K562 (cell line): Measurements from ENCODE around the gene TALDO1. TPM values are rescaled to one million over a fixed set of nuclear protein-coding genes. Genes with fewer than 3 reads are reported as not detected.

ENCODE experiments used
- ATAC-seq: fragments of 200-7000 bp; cut with Tn5 transposase; 3 replicates; pipeline ENCODE4 v1.9.1; 2020; ENCODE audit warnings: moderate library complexity
- BruUV-seq: library from RNA; stranded (reverse); fragments of 400-500 nt; replicated peaks from 2 replicates; lab custom pipeline; 2021; lab: Mats Ljungman, UMichigan
- CTCF ChIA-PET: fragments of 300-600 bp; formaldehyde crosslinking; extraction: SDS; loops from one replicate; lab custom pipeline; 2021; ENCODE audit warnings: low intra/inter-chr PET ratio; lab: Yijun Ruan, JAX
- POLR2A ChIA-PET: fragments of 300-600, 350-650 bp; sonication (Branson Sonifier 250); formaldehyde crosslinking; extraction: SDS; loops from one replicate; lab custom pipeline; 2021; ENCODE audit warnings: antibody characterized with exemption, inconsistent platforms; lab: Yijun Ruan, JAX
- DNase-seq, 4 experiments: peaks; one replicate each; pipeline versions ENCODE4 v3.0.0 to v3.0.0-alpha.2; 2011 to 2018; ENCODE audit warnings: low spot score in 3 of 4, mixed read lengths in 3 of 4; ENCODE audit errors: extremely low read depth in 1 of 4
- FAIRE-seq: peaks from 2 replicates; lab custom pipeline; 2011; peaks lifted over from hg19 to GRCh38; lab: Jason Lieb, UNC
- H2AFZ ChIP-seq: 2 replicates; pipeline ENCODE4 v1.6.0; 2011; ENCODE audit warnings: low read depth, low read length, control low read depth, inconsistent platforms
- H3K27ac ChIP-seq: fragments of 200-600 bp; 3 replicates; pipeline ENCODE4 v1.8.0; 2011; ENCODE audit warnings: low read depth, mild to moderate bottlenecking, control low read depth, inconsistent platforms, low read length, moderate library complexity, mixed read lengths; ENCODE audit errors: extremely low read depth
- H3K27me3 ChIP-seq, 2 experiments: fragments of 300-600 bp in 1 of 2; 2 replicates in 1 of 2; 3 replicates in 1 of 2; pipeline versions ENCODE4 v1.6.0 to v1.8.0; 2011; ENCODE audit warnings: inconsistent platforms in 2 of 2, low read length in 2 of 2, mild to moderate bottlenecking in 1 of 2, mixed read lengths in 1 of 2, moderate library complexity in 1 of 2; ENCODE audit not compliant: control insufficient read depth in 2 of 2, insufficient read depth in 2 of 2
- H3K36me3 ChIP-seq: fragments of 300-600 bp; 3 replicates; pipeline ENCODE4 v1.8.0; 2011; ENCODE audit warnings: mild to moderate bottlenecking, low read length, inconsistent platforms; ENCODE audit not compliant: control insufficient read depth, insufficient read depth
- H3K4me1 ChIP-seq, 2 experiments: fragments of 200-600 bp in 1 of 2; replicated peaks in 1 of 2; 2 replicates in 1 of 2; 3 replicates in 1 of 2; pipeline versions ENCODE4 v1.5.1 to v1.8.0; 2011; ENCODE audit warnings: inconsistent platforms in 2 of 2, low read length in 2 of 2, mild to moderate bottlenecking in 1 of 2, mixed read lengths in 1 of 2, moderate library complexity in 1 of 2; ENCODE audit not compliant: control insufficient read depth in 2 of 2, insufficient read depth in 2 of 2
- H3K4me2 ChIP-seq: 2 replicates; pipeline ENCODE4 v1.6.1; 2011; ENCODE audit warnings: low read length, control low read depth, inconsistent platforms, mixed read lengths; ENCODE audit not compliant: insufficient read depth
- H3K4me3 ChIP-seq: fragments of 200-600 bp; sonication (generic), shearing (Covaris generic); 2 replicates; pipeline ENCODE4 v1.5.1; 2016; ENCODE audit warnings: control low read depth, inconsistent platforms
- H3K79me2 ChIP-seq: fragments of 200-600 bp; 3 replicates; pipeline ENCODE4 v1.8.0; 2011; ENCODE audit warnings: low read length, inconsistent platforms; ENCODE audit not compliant: control insufficient read depth, insufficient read depth
- H3K9ac ChIP-seq, 2 experiments: 2 replicates each; pipeline versions ENCODE4 v1.6.0 to v1.6.1; 2011; ENCODE audit warnings: low read depth in 2 of 2, low read length in 2 of 2, control low read depth in 1 of 2, inconsistent platforms in 1 of 2, mild to moderate bottlenecking in 1 of 2, mixed read lengths in 1 of 2; ENCODE audit not compliant: insufficient read depth in 1 of 2
- H3K9me1 ChIP-seq: one replicate; pipeline ENCODE4 v1.6.0; 2011; ENCODE audit warnings: inconsistent platforms, mild to moderate bottlenecking, low read length, moderate library complexity; ENCODE audit not compliant: control insufficient read depth, insufficient read depth
- H3K9me3 ChIP-seq: replicated peaks from 2 replicates; pipeline ENCODE4 v1.5.1; 2011; ENCODE audit warnings: low read depth, low read length, inconsistent platforms; ENCODE audit not compliant: control insufficient read depth, insufficient read depth
- H4K20me1 ChIP-seq: replicated peaks from 2 replicates; pipeline ENCODE4 v1.6.1; 2011; ENCODE audit warnings: low read length, inconsistent platforms, mixed read lengths; ENCODE audit not compliant: control insufficient read depth, insufficient read depth
- MED1 ChIP-seq: sonication (generic); formaldehyde crosslinking; IDR thresholded peaks from 2 replicates; pipeline ENCODE4 v1.8.1; 2023; ENCODE audit warnings: missing genetic modification reagents, borderline replicate concordance
- MYC ChIP-seq, 2 experiments: fragments of 250-450 bp in 1 of 2; sonication (Bioruptor Pico) in 1 of 2; IDR thresholded peaks; 2 replicates each; pipeline versions ENCODE4 v1.5.1 to v1.6.1; 2012 to 2021; ENCODE audit warnings: low read depth in 2 of 2, borderline replicate concordance in 1 of 2, improper control_type of control experiment in 1 of 2, low read length in 1 of 2, mild to moderate bottlenecking in 1 of 2, moderate library complexity in 1 of 2
- NFE2 ChIP-seq: IDR thresholded peaks from 2 replicates; pipeline ENCODE4 v1.6.1; 2014; ENCODE audit warnings: antibody characterized with exemption, low read depth
- PHF20 ChIP-seq: fragments of 450-650 bp; IDR thresholded peaks from 2 replicates; pipeline ENCODE4 v1.6.1; 2018; ENCODE audit not compliant: partially characterized antibody
- ZBTB7A ChIP-seq: IDR thresholded peaks from 2 replicates; pipeline ENCODE4 v1.6.1; 2011; ENCODE audit warnings: low read depth, mild to moderate bottlenecking, low read length, moderate library complexity, borderline replicate concordance; ENCODE audit not compliant: control insufficient read depth
- ZNF232 ChIP-seq: sonication (generic); formaldehyde crosslinking; IDR thresholded peaks from 2 replicates; pipeline ENCODE4 v1.8.0; 2022; ENCODE audit warnings: mild to moderate bottlenecking, missing genetic modification reagents
- ZNF436 ChIP-seq: fragments of 250-450, 450-650 bp; sonication (Bioruptor Pico); formaldehyde crosslinking; IDR thresholded peaks from 2 replicates; pipeline ENCODE4 v1.7.0; 2020; ENCODE audit warnings: mild to moderate bottlenecking
- WGBS: fragments of 100-300 bp; shearing (Covaris generic); methylation state at CpG from one replicate; pipeline ENCODE4 v1.1.6; 2016; ENCODE audit warnings: low coverage, mixed read lengths; ENCODE audit not compliant: insufficient coverage; ENCODE audit errors: missing lambda C conversion rate; 5-methylcytosine and 5-hydroxymethylcytosine counted together
- in situ Hi-C: fragments of 300-500 bp; cut with MboI; formaldehyde crosslinking; loops from 4 replicates; pipeline ENCODE4 v1.15.0; 2018; ENCODE audit warnings: inconsistent platforms, mixed read lengths
- intact Hi-C: fragments of 100-400 bp; cut with micrococcal nuclease; formaldehyde crosslinking; loops from 2 replicates; pipeline ENCODE4 v1.14.2; 2022
- polyA plus RNA-seq, 8 experiments: library from polyadenylated mRNA; depleted of rRNA in 4 of 8; stranded (reverse) in 5 of 8; unstranded in 3 of 8; fragments of >200 nt; fragmentation: Nextera tagmentation in 2 of 8; fragmentation: Illumina TruSeq in 1 of 8; extraction: Ambion mirVana in 2 of 8; extraction: Trizol in 1 of 8; gene quantifications; 2 replicates each; pipeline versions ENCODE4 v1.2.1 to v1.2.3, GENCODE V29; 2011 to 2014; ENCODE audit warnings: inconsistent platforms in 1 of 8, missing spikeins in 1 of 8
- total RNA-seq, 7 experiments: library from RNA; depleted of rRNA in 6 of 7; stranded (reverse); fragments of >200 nt in 6 of 7; fragmentation: Illumina TruSeq in 2 of 7; extraction: Trizol in 2 of 7; gene quantifications; 2 replicates each; pipeline versions ENCODE4 v1.2.1 to v1.2.3, GENCODE V29; 2011 to 2021; ENCODE audit warnings: low replicate concordance in 1 of 7
- TF ChIP-seq, protein P1 (sequence below), 2 experiments: fragments of 450-650 bp; IDR thresholded peaks; 2 replicates each; pipeline ENCODE4 v1.6.1; 2016; ENCODE audit warnings: mild to moderate bottlenecking in 2 of 2, borderline replicate concordance in 1 of 2, low read depth in 1 of 2, moderate library complexity in 1 of 2
- TF ChIP-seq, protein P2 (sequence below): conservative IDR thresholded peaks from 2 replicates; pipeline ENCODE4 v1.6.1; 2011; ENCODE audit warnings: low read depth, mild to moderate bottlenecking, low read length; ENCODE audit not compliant: control insufficient read depth

TALDO1 gene
- total and polyA plus RNA-seq, 9 of the 15 experiments (the other 6 are each of a cell fraction or from before 2014, with no cell fraction given), result 260 to 541 (median 441) TPM

DNA sequence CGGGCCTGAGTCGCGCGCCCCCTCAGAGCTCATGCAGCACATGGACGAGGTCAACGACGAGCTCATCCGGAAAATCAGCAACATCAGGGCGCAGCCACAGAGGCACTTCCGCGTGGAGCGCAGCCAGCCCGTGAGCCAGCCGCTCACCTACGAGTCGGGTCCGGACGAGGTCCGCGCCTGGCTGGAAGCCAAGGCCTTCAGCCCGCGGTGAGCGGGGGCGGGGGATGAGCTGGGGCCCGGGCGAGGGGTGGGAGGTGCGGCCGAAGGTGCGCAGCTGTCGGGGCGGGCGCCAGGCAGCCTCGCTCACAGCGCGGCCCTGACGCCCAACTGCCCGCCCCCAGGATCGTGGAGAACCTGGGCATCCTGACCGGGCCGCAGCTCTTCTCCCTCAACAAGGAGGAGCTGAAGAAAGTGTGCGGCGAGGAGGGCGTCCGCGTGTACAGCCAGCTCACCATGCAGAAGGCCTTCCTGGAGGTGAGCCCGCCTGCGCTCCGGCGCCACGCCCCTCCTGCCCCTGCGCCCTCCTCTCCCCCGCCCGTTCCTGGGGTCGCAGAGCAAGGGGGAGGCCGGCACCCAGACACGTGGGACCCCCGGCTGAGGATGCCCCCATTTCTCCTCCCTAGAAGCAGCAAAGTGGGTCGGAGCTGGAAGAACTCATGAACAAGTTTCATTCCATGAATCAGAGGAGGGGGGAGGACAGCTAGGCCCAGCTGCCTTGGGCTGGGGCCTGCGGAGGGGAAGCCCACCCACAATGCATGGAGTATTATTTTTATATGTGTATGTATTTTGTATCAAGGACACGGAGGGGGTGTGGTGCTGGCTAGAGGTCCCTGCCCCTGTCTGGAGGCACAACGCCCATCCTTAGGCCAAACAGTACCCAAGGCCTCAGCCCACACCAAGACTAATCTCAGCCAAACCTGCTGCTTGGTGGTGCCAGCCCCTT, 20.7 kb upstream of the TALDO1 start:
- Histone ChIP-seq H3K27me3 (no peaks in the 10 kb centered on the region; a peak in 1 of 5 replicates), H3K36me3 (no peaks in the 10 kb centered on the region), H3K4me1 (peaks cover 35 to 74% of the 10 kb centered on the region in 2 experiments), H3K9me1 (no peaks in the 10 kb centered on the region), H3K9ac (peak overlapping the region; percentile 45 to 87), H3K27ac (peak overlapping the region; percentile 65; the same call in 2 of the 3 replicates), H3K4me3 (peak overlapping the region; percentile 34), H4K20me1 (no peaks in the 10 kb centered on the region; the same call in 1 of the 2 replicates), H3K79me2 (no peaks in the 10 kb centered on the region; the same call in 1 of the 3 replicates), H2AFZ (peak overlapping the region; percentile 92), H3K9me3 (no peaks in the 10 kb centered on the region), H3K4me2 (peak overlapping the region; percentile 65)
- ChIA-PET CTCF (interaction anchor here (1.2 to 2.2 kb wide), 2 partner anchors 30 to 61 kb away, joined by 3 to 8 read pairs; partner anchors contain the start of gene TMEM80), POLR2A (interaction anchor here (0.6 to 2.8 kb wide), 13 partner anchors 11 to 158 kb away, joined by 3 to 25 read pairs (median 4); partner anchors contain the start of genes DEAF1 and TMEM80)
- 10% methylated on average over 23 of the region's 61 CpGs for WGBS
- in situ Hi-C loops, result no loop called here
- FAIRE-seq (peak; percentile 79), ATAC-seq (peak; percentile 53), DNase-seq (peak; percentile 90 to 95 (median 93))
- intact Hi-C loops, result loop anchor here (5.0 kb wide), 2 partner anchors 71 to 174 kb away; partner anchors contain the start of gene SLC25A22
- TSS peak; percentile 86 for BruUV-seq
- TF ChIP-seq ZBTB7A (peak; percentile 71; the same call in 1 of the 2 replicates), ZNF232 (no peak), MYC (IDR thresholded peaks at IDR 0.05; ENCODE audit: low read depth, low read length) (peak; percentile 54; the same call in 1 of the 2 replicates), MYC (CRISPR knock-in tag; IDR thresholded peaks at IDR 0.05; ENCODE audit: borderline replicate concordance, low read depth) (0 out of 2 replicates have a peak, but pooled peaks have one; percentile 19), ZNF436 (no peak), NFE2 (no peak), PHF20 (peak; percentile 8), MED1 (CRISPR knock-in tag) (no peak)
- TF ChIP-seq, protein P1, sequence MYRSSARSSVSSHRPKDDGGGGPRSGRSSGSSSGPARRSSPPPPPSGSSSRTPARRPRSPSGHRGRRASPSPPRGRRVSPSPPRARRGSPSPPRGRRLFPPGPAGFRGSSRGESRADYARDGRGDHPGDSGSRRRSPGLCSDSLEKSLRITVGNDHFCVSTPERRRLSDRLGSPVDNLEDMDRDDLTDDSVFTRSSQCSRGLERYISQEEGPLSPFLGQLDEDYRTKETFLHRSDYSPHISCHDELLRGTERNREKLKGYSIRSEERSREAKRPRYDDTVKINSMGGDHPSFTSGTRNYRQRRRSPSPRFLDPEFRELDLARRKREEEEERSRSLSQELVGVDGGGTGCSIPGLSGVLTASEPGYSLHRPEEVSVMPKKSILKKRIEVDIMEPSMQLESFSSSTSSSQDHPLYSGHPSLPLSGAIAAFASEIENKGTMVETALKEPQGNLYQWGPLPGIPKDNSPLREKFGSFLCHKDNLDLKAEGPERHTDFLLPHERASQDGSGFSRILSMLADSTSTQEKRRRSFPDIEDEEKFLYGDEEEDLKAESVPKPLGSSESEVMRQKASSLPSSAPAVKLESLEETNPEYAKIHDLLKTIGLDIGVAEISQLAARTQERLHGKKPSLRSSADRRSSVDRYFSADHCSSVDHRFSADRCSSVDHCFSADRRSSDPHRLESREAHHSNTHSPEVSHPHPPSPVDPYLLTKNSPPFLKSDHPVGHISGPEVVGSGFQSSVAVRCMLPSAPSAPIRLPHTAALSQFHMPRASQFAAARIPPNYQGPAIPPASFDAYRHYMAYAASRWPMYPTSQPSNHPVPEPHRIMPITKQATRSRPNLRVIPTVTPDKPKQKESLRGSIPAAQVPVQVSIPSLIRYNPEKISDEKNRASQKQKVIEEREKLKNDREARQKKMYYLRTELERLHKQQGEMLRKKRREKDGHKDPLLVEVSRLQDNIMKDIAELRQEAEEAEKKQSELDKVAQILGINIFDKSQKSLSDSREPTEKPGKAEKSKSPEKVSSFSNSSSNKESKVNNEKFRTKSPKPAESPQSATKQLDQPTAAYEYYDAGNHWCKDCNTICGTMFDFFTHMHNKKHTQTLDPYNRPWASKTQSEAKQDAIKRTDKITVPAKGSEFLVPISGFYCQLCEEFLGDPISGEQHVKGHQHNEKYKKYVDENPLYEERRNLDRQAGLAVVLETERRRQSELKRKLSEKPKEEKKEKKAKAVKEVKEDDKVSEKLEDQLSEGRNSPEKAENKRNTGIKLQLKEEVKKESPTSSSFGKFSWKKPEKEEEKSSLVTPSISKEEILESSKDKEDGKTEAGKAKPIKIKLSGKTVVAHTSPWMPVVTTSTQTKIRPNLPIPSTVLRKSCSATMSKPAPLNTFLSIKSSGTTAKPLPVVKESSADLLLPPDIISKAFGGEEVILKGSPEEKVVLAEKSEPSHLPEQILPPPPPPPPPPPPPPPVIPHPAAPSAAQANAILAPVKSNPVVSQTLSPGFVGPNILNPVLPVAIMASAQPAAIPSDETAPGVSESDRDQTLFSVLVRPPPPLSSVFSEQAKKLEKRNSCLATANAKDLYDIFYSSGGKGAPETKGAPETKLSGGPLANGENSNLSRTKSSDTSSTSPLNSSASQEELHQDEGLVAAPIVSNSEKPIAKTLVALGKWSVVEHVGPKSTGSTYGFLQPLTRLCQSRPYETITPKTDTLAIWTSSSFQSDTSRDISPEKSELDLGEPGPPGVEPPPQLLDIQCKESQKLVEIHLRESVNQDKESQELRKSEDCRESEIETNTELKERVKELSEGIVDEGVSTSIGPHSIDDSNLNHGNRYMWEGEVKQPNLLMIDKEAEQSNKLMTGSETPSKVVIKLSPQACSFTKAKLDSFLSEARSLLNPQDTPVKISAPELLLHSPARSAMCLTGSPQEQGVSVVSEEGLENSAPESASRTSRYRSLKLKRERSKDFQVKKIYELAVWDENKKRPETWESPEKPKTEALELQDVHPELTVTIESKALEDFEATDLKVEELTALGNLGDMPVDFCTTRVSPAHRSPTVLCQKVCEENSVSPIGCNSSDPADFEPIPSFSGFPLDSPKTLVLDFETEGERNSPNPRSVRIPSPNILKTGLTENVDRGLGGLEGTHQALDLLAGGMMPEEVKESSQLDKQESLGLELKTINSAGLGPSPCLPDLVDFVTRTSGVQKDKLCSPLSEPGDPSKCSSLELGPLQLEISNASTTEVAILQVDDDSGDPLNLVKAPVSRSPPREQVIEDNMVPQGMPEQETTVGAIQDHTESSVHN (IDR thresholded peaks at IDR 0.05; ENCODE audit: borderline replicate concordance in 1 of 2, low read depth in 1 of 2), result no peak
- TF ChIP-seq, protein P2, sequence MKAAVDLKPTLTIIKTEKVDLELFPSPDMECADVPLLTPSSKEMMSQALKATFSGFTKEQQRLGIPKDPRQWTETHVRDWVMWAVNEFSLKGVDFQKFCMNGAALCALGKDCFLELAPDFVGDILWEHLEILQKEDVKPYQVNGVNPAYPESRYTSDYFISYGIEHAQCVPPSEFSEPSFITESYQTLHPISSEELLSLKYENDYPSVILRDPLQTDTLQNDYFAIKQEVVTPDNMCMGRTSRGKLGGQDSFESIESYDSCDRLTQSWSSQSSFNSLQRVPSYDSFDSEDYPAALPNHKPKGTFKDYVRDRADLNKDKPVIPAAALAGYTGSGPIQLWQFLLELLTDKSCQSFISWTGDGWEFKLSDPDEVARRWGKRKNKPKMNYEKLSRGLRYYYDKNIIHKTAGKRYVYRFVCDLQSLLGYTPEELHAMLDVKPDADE, result peak; percentile 78; the same call in 1 of the 2 replicates
